HepG2 (cell line): ENCODE measurements around the gene GCHFR. TPM values are rescaled to one million over a fixed set of nuclear protein-coding genes. Genes with fewer than 3 reads are reported as not detected.

Source experiments
- AHR ChIP-seq: IDR thresholded peaks from 2 replicates; pipeline ENCODE4 v1.6.1; 2018; ENCODE audit warnings: missing genetic modification reagents, missing compliant biosample characterization
- CHD4 ChIP-seq: fragments of 200-600 bp; sonication (generic); IDR thresholded peaks from 2 replicates; pipeline ENCODE4 v1.7.0; 2017; ENCODE audit warnings: mild to moderate bottlenecking, low read length, borderline replicate concordance
- FOXP1 ChIP-seq, 2 experiments: fragments of 450-650 bp in 1 of 2; IDR thresholded peaks; 2 replicates each; pipeline ENCODE4 v1.6.1; 2017 to 2018; ENCODE audit warnings: antibody characterized with exemption in 1 of 2
- KLF16 ChIP-seq, 2 experiments: sonication (generic) in 1 of 2; formaldehyde crosslinking in 1 of 2; IDR thresholded peaks; 2 replicates each; pipeline versions ENCODE4 v1.6.1 to v1.8.0; 2016 to 2023; ENCODE audit warnings: missing genetic modification reagents in 2 of 2, missing compliant biosample characterization in 1 of 2
- NCOA2 ChIP-seq: sonication (generic); formaldehyde crosslinking; IDR thresholded peaks from 2 replicates; pipeline ENCODE4 v1.8.0; 2022; ENCODE audit warnings: inconsistent platforms
- NCOA5 ChIP-seq: sonication (generic); formaldehyde crosslinking; IDR thresholded peaks from 2 replicates; pipeline ENCODE4 v1.4.0; 2020; ENCODE audit warnings: missing genetic modification reagents
- NFE2L2 ChIP-seq: fragments of 150-350 bp; IDR thresholded peaks from 2 replicates; pipeline ENCODE4 v1.6.1; 2014; ENCODE audit warnings: low read length
- SIX4 ChIP-seq: sonication (generic); formaldehyde crosslinking; IDR thresholded peaks from 2 replicates; pipeline ENCODE4 v1.4.0; 2020; ENCODE audit warnings: missing genetic modification reagents
- TCF7L2 ChIP-seq: IDR thresholded peaks from 2 replicates; pipeline ENCODE4 v1.6.1; 2011; ENCODE audit warnings: mild to moderate bottlenecking, low read depth, low read length, moderate library complexity
- THAP11 ChIP-seq: IDR thresholded peaks from 2 replicates; pipeline ENCODE4 v1.6.1; 2016; ENCODE audit warnings: missing biosample characterization, missing genetic modification reagents
- TP53 ChIP-seq: sonication (generic); formaldehyde crosslinking; conservative IDR thresholded peaks from 2 replicates; pipeline ENCODE4 v1.4.0; 2020; ENCODE audit warnings: missing genetic modification reagents
- YEATS2 ChIP-seq: sonication (generic); formaldehyde crosslinking; IDR thresholded peaks from 2 replicates; pipeline ENCODE4 v1.4.0; 2020; ENCODE audit warnings: missing genetic modification reagents, borderline replicate concordance
- ZNF234 ChIP-seq: sonication (generic); formaldehyde crosslinking; conservative IDR thresholded peaks from 2 replicates; pipeline ENCODE4 v1.5.1; 2020; ENCODE audit warnings: mild to moderate bottlenecking, missing genetic modification reagents
- ZNF383 ChIP-seq: sonication (generic); formaldehyde crosslinking; IDR thresholded peaks from 2 replicates; pipeline ENCODE4 v1.4.0; 2020; ENCODE audit warnings: missing genetic modification reagents, mild to moderate bottlenecking, borderline replicate concordance
- ZNF430 ChIP-seq: sonication (generic); formaldehyde crosslinking; IDR thresholded peaks from 2 replicates; pipeline ENCODE4 v1.9.0; 2021; ENCODE audit warnings: mild to moderate bottlenecking, missing genetic modification reagents
- ZNF441 ChIP-seq: sonication (generic); formaldehyde crosslinking; IDR thresholded peaks from 2 replicates; pipeline ENCODE4 v1.7.0; 2021; ENCODE audit warnings: missing genetic modification reagents, borderline replicate concordance
- ZNF460 ChIP-seq: sonication (generic); formaldehyde crosslinking; IDR thresholded peaks from 2 replicates; pipeline ENCODE4 v1.5.1; 2020; ENCODE audit warnings: missing genetic modification reagents, mild to moderate bottlenecking, borderline replicate concordance
- ZNF605 ChIP-seq: sonication (generic); formaldehyde crosslinking; IDR thresholded peaks from 2 replicates; pipeline ENCODE4 v1.8.0; 2022; ENCODE audit warnings: mild to moderate bottlenecking, missing genetic modification reagents
- ZNF788 ChIP-seq: sonication (generic); formaldehyde crosslinking; IDR thresholded peaks from 2 replicates; pipeline ENCODE4 v1.5.0; 2020; ENCODE audit warnings: mild to moderate bottlenecking, missing genetic modification reagents, borderline replicate concordance
- ZNF878 ChIP-seq: sonication (generic); formaldehyde crosslinking; IDR thresholded peaks from 2 replicates; pipeline ENCODE4 v1.8.1; 2023; ENCODE audit warnings: mild to moderate bottlenecking, missing genetic modification reagents, moderate library complexity
- polyA plus RNA-seq, 8 experiments: library from polyadenylated mRNA; depleted of rRNA in 3 of 8; stranded (reverse) in 7 of 8; unstranded in 1 of 8; fragments of >200 nt; fragmentation: Illumina TruSeq in 4 of 8; extraction: Trizol in 4 of 8; gene quantifications; 2 replicates each; pipeline versions ENCODE4 v1.2.1 to v1.2.3, GENCODE V29; 2011 to 2016; ENCODE audit warnings: low read depth in 4 of 8, missing spikeins in 1 of 8, mixed read lengths in 1 of 8; ENCODE audit not compliant: insufficient read depth in 1 of 8
- total RNA-seq, 5 experiments: library from RNA; depleted of rRNA; stranded (reverse); fragments of >200 nt; fragmentation: Illumina TruSeq; extraction: Trizol; gene quantifications; 2 replicates each; pipeline ENCODE4 v1.2.3, GENCODE V29; 2016; ENCODE audit warnings: low read depth in 1 of 5
- TF ChIP-seq, protein P1 (sequence below): sonication (generic); formaldehyde crosslinking; IDR thresholded peaks from 2 replicates; pipeline ENCODE4 v1.5.0; 2020; ENCODE audit warnings: mild to moderate bottlenecking, missing genetic modification reagents
- TF ChIP-seq, protein P2 (sequence below): sonication (generic); formaldehyde crosslinking; IDR thresholded peaks from 2 replicates; pipeline ENCODE4 v1.4.0; 2020; ENCODE audit warnings: missing genetic modification reagents
- TF ChIP-seq, protein P3 (sequence below): sonication (generic); formaldehyde crosslinking; IDR thresholded peaks from 2 replicates; pipeline ENCODE4 v1.4.0; 2020; ENCODE audit warnings: missing genetic modification reagents, mild to moderate bottlenecking, borderline replicate concordance

GCHFR gene
- total and polyA plus RNA-seq, 2 of the 13 experiments (the other 11 are each of a cell fraction or from before 2014, with no cell fraction given), result 51.5 to 92.4 TPM

- TF ChIP-seq, protein P1, sequence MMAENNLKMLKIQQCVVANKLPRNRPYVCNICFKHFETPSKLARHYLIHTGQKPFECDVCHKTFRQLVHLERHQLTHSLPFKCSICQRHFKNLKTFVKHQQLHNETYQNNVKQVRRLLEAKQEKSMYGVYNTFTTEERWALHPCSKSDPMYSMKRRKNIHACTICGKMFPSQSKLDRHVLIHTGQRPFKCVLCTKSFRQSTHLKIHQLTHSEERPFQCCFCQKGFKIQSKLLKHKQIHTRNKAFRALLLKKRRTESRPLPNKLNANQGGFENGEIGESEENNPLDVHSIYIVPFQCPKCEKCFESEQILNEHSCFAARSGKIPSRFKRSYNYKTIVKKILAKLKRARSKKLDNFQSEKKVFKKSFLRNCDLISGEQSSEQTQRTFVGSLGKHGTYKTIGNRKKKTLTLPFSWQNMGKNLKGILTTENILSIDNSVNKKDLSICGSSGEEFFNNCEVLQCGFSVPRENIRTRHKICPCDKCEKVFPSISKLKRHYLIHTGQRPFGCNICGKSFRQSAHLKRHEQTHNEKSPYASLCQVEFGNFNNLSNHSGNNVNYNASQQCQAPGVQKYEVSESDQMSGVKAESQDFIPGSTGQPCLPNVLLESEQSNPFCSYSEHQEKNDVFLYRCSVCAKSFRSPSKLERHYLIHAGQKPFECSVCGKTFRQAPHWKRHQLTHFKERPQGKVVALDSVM, result no peak
- TF ChIP-seq CHD4 (peak; percentile 39; the same call in 1 of the 2 replicates), NCOA5 (CRISPR knock-in tag) (no peak), AHR (CRISPR knock-in tag) (no peak), ZNF605 (0 out of 2 replicates have a peak, but pooled peaks have one; percentile 15), ZNF383 (no peak), NCOA2 (CRISPR knock-in tag) (peak; percentile 73), ZNF441 (CRISPR knock-in tag) (peak; percentile 33; the same call in 1 of the 2 replicates), ZNF788 (peak; percentile 60; the same call in 1 of the 2 replicates), ZNF234 (CRISPR knock-in tag) (no peak), ZNF878 (CRISPR knock-in tag) (0 out of 2 replicates have a peak, but pooled peaks have one; percentile 46), TP53 (no peak), TCF7L2 (no peak), FOXP1 (IDR thresholded peaks at IDR 0.05) (no peak), FOXP1 (CRISPR knock-in tag; IDR thresholded peaks at IDR 0.05) (peak; percentile 43; the same call in 1 of the 2 replicates), YEATS2 (CRISPR knock-in tag) (no peak), THAP11 (CRISPR knock-in tag) (peak; percentile 80), NFE2L2 (peak; percentile 98), KLF16 (CRISPR knock-in tag; IDR thresholded peaks at IDR 0.05) (0 out of 4 replicates have a peak, but pooled peaks of 1 of the 2 experiments have one; percentile 53), ZNF460 (CRISPR knock-in tag) (no peak), ZNF430 (CRISPR knock-in tag) (no peak), SIX4 (CRISPR knock-in tag) (no peak)
- TF ChIP-seq, protein P2, sequence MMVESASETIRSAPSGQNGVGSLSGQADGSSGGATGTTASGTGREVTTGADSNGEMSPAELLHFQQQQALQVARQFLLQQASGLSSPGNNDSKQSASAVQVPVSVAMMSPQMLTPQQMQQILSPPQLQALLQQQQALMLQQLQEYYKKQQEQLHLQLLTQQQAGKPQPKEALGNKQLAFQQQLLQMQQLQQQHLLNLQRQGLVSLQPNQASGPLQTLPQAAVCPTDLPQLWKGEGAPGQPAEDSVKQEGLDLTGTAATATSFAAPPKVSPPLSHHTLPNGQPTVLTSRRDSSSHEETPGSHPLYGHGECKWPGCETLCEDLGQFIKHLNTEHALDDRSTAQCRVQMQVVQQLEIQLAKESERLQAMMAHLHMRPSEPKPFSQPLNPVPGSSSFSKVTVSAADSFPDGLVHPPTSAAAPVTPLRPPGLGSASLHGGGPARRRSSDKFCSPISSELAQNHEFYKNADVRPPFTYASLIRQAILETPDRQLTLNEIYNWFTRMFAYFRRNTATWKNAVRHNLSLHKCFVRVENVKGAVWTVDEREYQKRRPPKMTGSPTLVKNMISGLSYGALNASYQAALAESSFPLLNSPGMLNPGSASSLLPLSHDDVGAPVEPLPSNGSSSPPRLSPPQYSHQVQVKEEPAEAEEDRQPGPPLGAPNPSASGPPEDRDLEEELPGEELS (CRISPR knock-in tag), result 0 out of 2 replicates have a peak, but pooled peaks have one; percentile 21
- TF ChIP-seq, protein P3, sequence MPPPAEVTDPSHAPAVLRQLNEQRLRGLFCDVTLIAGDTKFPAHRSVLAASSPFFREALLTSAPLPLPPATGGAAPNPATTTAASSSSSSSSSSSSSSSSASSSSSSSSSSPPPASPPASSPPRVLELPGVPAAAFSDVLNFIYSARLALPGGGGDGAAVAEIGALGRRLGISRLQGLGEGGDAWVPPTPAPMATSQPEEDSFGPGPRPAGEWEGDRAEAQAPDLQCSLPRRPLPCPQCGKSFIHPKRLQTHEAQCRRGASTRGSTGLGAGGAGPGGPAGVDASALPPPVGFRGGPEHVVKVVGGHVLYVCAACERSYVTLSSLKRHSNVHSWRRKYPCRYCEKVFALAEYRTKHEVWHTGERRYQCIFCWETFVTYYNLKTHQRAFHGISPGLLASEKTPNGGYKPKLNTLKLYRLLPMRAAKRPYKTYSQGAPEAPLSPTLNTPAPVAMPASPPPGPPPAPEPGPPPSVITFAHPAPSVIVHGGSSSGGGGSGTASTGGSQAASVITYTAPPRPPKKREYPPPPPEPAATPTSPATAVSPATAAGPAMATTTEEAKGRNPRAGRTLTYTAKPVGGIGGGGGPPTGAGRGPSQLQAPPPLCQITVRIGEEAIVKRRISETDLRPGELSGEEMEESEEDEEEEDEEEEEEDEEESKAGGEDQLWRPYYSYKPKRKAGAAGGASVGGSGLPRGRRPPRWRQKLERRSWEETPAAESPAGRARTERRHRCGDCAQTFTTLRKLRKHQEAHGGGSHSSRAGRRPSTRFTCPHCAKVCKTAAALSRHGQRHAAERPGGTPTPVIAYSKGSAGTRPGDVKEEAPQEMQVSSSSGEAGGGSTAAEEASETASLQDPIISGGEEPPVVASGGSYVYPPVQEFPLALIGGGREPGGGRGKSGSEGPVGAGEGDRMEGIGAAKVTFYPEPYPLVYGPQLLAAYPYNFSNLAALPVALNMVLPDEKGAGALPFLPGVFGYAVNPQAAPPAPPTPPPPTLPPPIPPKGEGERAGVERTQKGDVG, result 0 out of 2 replicates have a peak, but pooled peaks have one; percentile 19
Observed at GRCh38 chr15:40793216-40793989, 29.5 kb downstream of the GCHFR start (continued).
